ENCODE data around the gene APIP. TPM values are rescaled to one million over a fixed set of nuclear protein-coding genes. Genes with fewer than 3 reads are reported as not detected.

Gene APIP
- total and polyA plus RNA-seq, 2 donors (not counting 1 experiment from before 2014, with no cell fraction given), result 32.2 to 32.7 TPM

DNA sequence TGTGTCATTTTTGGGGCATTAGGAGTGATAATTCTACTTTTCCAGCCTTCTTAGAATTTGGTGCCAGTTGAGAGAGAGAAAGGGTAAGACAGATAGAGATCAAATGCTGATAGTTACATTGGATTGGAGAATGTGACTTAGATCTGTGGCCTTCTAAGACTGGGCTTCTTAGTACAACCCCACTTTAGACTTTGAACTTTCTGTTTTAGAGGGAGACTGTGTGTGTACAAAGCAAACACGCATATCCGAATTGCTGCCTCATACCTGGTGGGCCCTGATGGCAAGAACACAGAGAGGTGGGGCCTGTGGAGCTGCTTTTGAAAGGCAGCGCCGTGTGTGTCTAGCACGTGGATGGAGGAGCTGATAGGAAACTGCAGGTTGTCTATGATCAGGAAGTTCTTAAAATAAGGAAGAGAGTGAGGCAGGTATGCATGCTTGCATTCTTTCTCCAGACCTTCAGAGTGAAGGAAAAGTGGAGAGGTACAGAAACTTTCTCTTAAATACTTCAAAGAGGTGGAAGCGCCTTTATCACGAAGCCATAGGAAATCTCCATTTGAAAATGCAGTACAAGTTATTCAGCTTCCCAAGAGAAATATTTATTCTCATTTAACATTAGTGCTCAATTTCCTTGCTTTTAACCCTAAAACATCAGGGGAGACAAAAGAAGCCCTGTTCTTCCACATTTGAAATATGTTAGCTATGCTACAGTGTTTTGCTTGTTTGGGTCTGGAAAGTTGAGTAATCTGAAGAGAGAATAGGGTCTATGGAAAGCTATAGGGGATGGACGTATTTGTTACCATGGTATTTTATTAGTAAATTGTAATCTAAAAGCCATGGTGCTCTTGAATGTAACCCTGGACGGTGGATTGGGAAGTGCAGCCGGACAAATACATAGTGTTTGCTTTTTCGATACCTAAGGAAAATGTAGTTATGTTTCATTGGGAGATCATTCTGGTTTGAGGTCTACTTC, 13.9 kb upstream of the APIP start:
- no peak for DNase-seq (ENCODE audit: low read depth in 2 of 2)
- Histone ChIP-seq H3K36me3 (ENCODE audit: control insufficient read depth, insufficient read depth, low read length) (no peaks in the 10 kb centered on the region), H3K27me3 (ENCODE audit: control insufficient read depth, insufficient read depth, low read length) (no peaks in the 10 kb centered on the region), H4K20me1 (ENCODE audit: control insufficient read depth, extremely low read depth, insufficient read depth, low read length) (no peaks in the 10 kb centered on the region), H3K4me3 (replicated peaks in 1 of 4; ENCODE audit: control extremely low read depth in 1 of 4, insufficient read depth in 1 of 4, low read depth in 3 of 4, low read length in 4 of 4) (no peak overlapping the region), H3K9ac (ENCODE audit: insufficient read depth, low read length) (no peak overlapping the region), H3K4me1 (ENCODE audit: control insufficient read depth, extremely low read depth, insufficient read depth, low read length) (peaks cover 4% of the 10 kb centered on the region), H3K27ac (ENCODE audit: insufficient read depth, low read length) (no peak overlapping the region), H3K9me3 (ENCODE audit: control insufficient read depth, insufficient read depth, low read depth, low read length) (no peaks in the 10 kb centered on the region), H2AFZ (ENCODE audit: low read length) (no peak overlapping the region), H3K79me2 (ENCODE audit: control insufficient read depth, insufficient read depth, low read length) (peaks cover 50% of the 10 kb centered on the region), H3K4me2 (ENCODE audit: extremely low read depth, insufficient read depth, low read length) (no peak overlapping the region)
- TF ChIP-seq, protein P1, sequence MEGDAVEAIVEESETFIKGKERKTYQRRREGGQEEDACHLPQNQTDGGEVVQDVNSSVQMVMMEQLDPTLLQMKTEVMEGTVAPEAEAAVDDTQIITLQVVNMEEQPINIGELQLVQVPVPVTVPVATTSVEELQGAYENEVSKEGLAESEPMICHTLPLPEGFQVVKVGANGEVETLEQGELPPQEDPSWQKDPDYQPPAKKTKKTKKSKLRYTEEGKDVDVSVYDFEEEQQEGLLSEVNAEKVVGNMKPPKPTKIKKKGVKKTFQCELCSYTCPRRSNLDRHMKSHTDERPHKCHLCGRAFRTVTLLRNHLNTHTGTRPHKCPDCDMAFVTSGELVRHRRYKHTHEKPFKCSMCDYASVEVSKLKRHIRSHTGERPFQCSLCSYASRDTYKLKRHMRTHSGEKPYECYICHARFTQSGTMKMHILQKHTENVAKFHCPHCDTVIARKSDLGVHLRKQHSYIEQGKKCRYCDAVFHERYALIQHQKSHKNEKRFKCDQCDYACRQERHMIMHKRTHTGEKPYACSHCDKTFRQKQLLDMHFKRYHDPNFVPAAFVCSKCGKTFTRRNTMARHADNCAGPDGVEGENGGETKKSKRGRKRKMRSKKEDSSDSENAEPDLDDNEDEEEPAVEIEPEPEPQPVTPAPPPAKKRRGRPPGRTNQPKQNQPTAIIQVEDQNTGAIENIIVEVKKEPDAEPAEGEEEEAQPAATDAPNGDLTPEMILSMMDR (conservative IDR thresholded peaks at IDR 0.05 in 1 of 2, IDR thresholded peaks at IDR 0.05 in 1 of 2; ENCODE audit: low read depth in 1 of 2, low read length in 2 of 2), result no peak
- TF ChIP-seq EZH2 (IDR thresholded peaks at IDR 0.05; ENCODE audit: low read length, missing control alignments), result no peak

- H3K27ac ChIP-seq (ENCODE audit: insufficient read depth, low read length), result no peak overlapping the region
- no peaks in the 10 kb centered on the region for H3K9me3 ChIP-seq (ENCODE audit: control insufficient read depth, insufficient read depth, low read depth, low read length)
- H3K4me3 ChIP-seq (replicated peaks in 1 of 4; ENCODE audit: control extremely low read depth in 1 of 4, insufficient read depth in 1 of 4, low read depth in 3 of 4, low read length in 4 of 4), result no peak overlapping the region
- H3K4me2 ChIP-seq (ENCODE audit: extremely low read depth, insufficient read depth, low read length), result no peak overlapping the region
- no peak overlapping the region for H3K9ac ChIP-seq (ENCODE audit: insufficient read depth, low read length)
- no peak for DNase-seq (ENCODE audit: low read depth in 2 of 2)
- no peaks in the 10 kb centered on the region for H3K36me3 ChIP-seq (ENCODE audit: control insufficient read depth, insufficient read depth, low read length)
- TF ChIP-seq, protein P1 (conservative IDR thresholded peaks at IDR 0.05 in 1 of 2, IDR thresholded peaks at IDR 0.05 in 1 of 2; ENCODE audit: low read depth in 1 of 2, low read length in 2 of 2), result no peak
- no peak for TF ChIP-seq EZH2 (IDR thresholded peaks at IDR 0.05; ENCODE audit: low read length, missing control alignments)
- peaks cover 55% of the 10 kb centered on the region for H3K79me2 ChIP-seq (ENCODE audit: control insufficient read depth, insufficient read depth, low read length)
- H3K4me1 ChIP-seq (ENCODE audit: control insufficient read depth, extremely low read depth, insufficient read depth, low read length), result peaks cover 4% of the 10 kb centered on the region
- H3K27me3 ChIP-seq (ENCODE audit: control insufficient read depth, insufficient read depth, low read length), result no peaks in the 10 kb centered on the region
- H2AFZ ChIP-seq (ENCODE audit: low read length), result no peak overlapping the region
- no peaks in the 10 kb centered on the region for H4K20me1 ChIP-seq (ENCODE audit: control insufficient read depth, extremely low read depth, insufficient read depth, low read length)
Measured at GRCh38 chr11:34928960-34929680, 12.9 kb upstream of the APIP start.

DNA sequence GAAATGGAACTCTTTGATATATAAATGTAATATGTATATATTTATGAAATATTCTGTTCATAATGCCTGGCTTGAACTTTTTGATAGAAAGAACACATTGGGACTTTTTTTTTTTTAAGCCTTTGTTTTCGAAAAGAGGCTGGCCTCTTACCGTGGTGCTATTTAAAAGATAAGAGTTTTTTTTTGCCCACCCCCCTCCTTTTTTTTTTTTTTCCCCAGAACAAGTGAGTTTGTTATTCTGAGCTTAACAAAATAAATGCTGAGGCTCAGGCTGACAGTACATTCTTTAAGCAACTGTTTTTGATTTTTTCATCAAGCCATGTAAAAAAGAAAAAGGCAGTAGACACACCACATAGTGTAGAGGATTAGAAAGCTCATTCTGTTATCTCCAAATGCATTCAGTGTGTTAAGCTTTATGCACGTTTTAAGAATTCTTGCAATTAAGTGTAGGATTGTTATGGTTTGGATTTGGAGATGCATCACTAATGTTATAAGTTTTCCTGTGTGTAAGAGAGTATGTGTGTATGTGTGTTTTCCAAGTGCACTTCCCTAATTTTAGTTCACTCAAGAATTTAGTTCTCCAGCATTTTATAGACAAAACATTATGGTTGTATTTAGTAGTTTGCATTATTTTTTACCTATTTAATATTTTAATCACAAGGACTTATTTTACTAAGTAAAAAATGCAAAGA, 12.2 kb upstream of the APIP start:
- Histone ChIP-seq H3K4me2 (ENCODE audit: extremely low read depth, insufficient read depth, low read length) (no peak overlapping the region), H3K9ac (ENCODE audit: insufficient read depth, low read length) (no peak overlapping the region), H3K27ac (ENCODE audit: insufficient read depth, low read length) (no peak overlapping the region), H3K9me3 (ENCODE audit: control insufficient read depth, insufficient read depth, low read depth, low read length) (no peaks in the 10 kb centered on the region), H3K4me3 (replicated peaks in 1 of 4; ENCODE audit: control extremely low read depth in 1 of 4, insufficient read depth in 1 of 4, low read depth in 3 of 4, low read length in 4 of 4) (no peak overlapping the region), H3K36me3 (ENCODE audit: control insufficient read depth, insufficient read depth, low read length) (no peaks in the 10 kb centered on the region), H3K27me3 (ENCODE audit: control insufficient read depth, insufficient read depth, low read length) (no peaks in the 10 kb centered on the region), H3K79me2 (ENCODE audit: control insufficient read depth, insufficient read depth, low read length) (peaks cover 62% of the 10 kb centered on the region), H2AFZ (ENCODE audit: low read length) (no peak overlapping the region), H4K20me1 (ENCODE audit: control insufficient read depth, extremely low read depth, insufficient read depth, low read length) (no peaks in the 10 kb centered on the region), H3K4me1 (ENCODE audit: control insufficient read depth, extremely low read depth, insufficient read depth, low read length) (peaks cover 6% of the 10 kb centered on the region)
- TF ChIP-seq EZH2 (IDR thresholded peaks at IDR 0.05; ENCODE audit: low read length, missing control alignments), result no peak
- TF ChIP-seq, protein P1 (conservative IDR thresholded peaks at IDR 0.05 in 1 of 2, IDR thresholded peaks at IDR 0.05 in 1 of 2; ENCODE audit: low read depth in 1 of 2, low read length in 2 of 2), result no peak
- DNase-seq (ENCODE audit: low read depth in 2 of 2), result no peak

All from fibroblast of lung (primary cell).